ENCODE measurements around the gene MAN2B1. TPM values are rescaled to one million over a fixed set of nuclear protein-coding genes. Genes with fewer than 3 reads are reported as not detected.

MAN2B1 gene
- total RNA-seq, 1 donor from 2014 or later, result 36.3 TPM

DNA sequence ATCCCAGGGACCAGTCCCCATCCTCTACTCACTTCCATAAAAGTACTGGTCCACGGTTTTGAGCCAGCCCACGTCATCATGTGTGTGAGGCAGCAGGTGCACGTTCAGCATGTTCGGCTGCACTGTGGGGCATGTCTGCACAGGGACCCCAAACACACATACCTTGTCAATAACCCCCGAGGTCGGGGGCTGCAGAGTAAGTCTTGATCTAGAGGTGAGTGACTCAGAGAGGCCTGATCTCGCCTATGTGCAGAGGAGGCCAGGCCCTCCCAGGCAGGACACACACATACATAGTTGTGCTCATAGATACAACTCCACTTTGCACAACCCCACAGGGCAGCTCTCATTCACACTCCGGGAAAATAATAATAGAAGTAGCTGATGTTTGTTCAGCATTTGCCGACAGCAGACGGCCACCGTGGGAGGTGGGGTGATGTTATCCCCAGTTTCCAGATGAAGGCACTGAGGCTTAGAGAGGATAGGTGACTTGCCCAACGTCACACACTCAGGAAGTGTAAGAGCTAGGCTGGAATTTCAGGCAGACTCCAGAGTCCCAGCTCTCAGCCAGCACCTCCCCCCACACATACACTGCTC lies 774 bp downstream of the MAN2B1 start:
- no peak for DNase-seq (ENCODE audit: low spot score in 2 of 2)
- Histone ChIP-seq H3K9me3 (no peaks in the 10 kb centered on the region), H3K4me1 (peaks cover 12 to 33% of the 10 kb centered on the region in 2 donors), H3K36me3 (peaks cover 17 to 43% of the 10 kb centered on the region in 2 donors), H3K4me3 (peak overlapping the region; percentile 71 to 81), H3K27me3 (no peaks in the 10 kb centered on the region), H3K27ac (peak overlapping the region in 1 of 2 donors; percentile 58)
- TF ChIP-seq CTCF (IDR thresholded peaks at IDR 0.05), result no peak
- intact Hi-C loops (cut with DNase I), result loop anchor here (5.0 kb wide), 3 partner anchors 103 to 1128 kb away; partner anchors contain the start of gene CNN1

GRCh38 chr19:12665281-12665573 lies 1.3 kb downstream of the MAN2B1 start:
- DNase-seq (ENCODE audit: low spot score in 2 of 2), result peak; percentile 30 to 79
- Histone ChIP-seq H3K4me3 (peak overlapping the region in 1 of 2 donors; percentile 71), H3K36me3 (peaks cover 21 to 48% of the 10 kb centered on the region in 2 donors), H3K4me1 (peaks cover 9 to 29% of the 10 kb centered on the region in 2 donors), H3K27me3 (no peaks in the 10 kb centered on the region), H3K27ac (no peak overlapping the region), H3K9me3 (no peaks in the 10 kb centered on the region)
- intact Hi-C loops (cut with DNase I), result loop anchor here (5.0 kb wide), 3 partner anchors 103 to 1128 kb away; partner anchors contain the start of gene CNN1
- no peak for TF ChIP-seq CTCF (IDR thresholded peaks at IDR 0.05)

DNA sequence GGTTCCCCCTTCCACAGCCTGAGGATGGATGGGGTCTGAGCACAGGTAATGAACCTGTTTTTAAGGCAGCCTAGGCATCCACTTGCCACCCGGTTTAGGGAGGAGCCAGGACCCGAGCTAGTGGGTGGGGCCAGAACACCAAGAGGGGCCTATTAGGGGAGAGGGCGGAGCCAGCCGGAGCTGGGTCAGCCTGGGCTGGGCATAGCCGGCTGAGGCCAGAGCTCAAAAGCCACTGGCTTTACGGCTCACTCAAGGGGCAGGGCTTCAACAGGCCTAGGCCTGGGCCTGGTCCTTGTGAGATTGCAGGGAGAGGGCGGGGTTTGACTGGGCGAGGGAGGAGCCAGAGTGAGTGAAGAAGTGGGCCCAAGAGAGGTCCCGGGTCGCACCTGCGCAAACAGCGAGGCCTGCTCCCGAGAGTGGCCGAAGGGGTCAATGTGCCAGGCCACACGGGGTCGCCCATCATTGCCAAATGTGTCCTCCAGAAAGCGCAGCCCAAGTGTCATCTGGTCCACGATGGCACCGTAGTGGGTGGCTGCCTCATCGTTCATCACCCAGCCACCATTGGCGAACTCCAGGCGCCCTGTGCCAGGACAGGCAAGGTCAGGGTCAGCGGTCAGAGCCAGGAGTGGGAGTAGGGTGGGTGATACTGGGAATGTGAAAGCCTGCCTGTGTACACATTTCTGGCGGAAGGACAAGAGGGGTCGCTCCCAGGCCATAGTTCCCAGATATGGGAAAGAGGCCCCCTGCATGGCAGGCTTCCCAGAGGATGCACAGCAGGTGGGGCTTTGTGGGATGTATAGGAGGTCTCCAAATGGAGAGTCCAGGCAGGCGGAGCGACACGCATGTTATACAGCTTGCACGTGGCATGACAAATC lies 1.9 kb downstream of the MAN2B1 start:
- Histone ChIP-seq H3K36me3 (peaks cover 25 to 53% of the 10 kb centered on the region in 2 donors), H3K27ac (no peak overlapping the region), H3K4me3 (no peak overlapping the region), H3K27me3 (no peaks in the 10 kb centered on the region), H3K9me3 (no peaks in the 10 kb centered on the region), H3K4me1 (peaks cover 9 to 25% of the 10 kb centered on the region in 2 donors)
- TF ChIP-seq CTCF (IDR thresholded peaks at IDR 0.05), result no peak
- intact Hi-C loops (cut with DNase I), result loop anchor here (5.0 kb wide), 3 partner anchors 102 to 1127 kb away; partner anchors contain the start of gene CNN1
- DNase-seq (ENCODE audit: low spot score in 2 of 2), result no peak

- no peak for DNase-seq (ENCODE audit: low spot score in 2 of 2)
- Histone ChIP-seq H3K27ac (no peak overlapping the region), H3K4me3 (no peak overlapping the region), H3K27me3 (no peaks in the 10 kb centered on the region), H3K4me1 (peaks cover 0 to 5% of the 10 kb centered on the region in 2 donors), H3K36me3 (peaks cover 47 to 68% of the 10 kb centered on the region in 2 donors), H3K9me3 (no peaks in the 10 kb centered on the region)
- no peak for TF ChIP-seq CTCF (IDR thresholded peaks at IDR 0.05)
- intact Hi-C loops (cut with DNase I), result no loop called here
These were observed 5.6 kb downstream of the MAN2B1 start for GRCh38 chr19:12660980-12661379.

- no peaks in the 10 kb centered on the region for H3K27me3 ChIP-seq
- no peak overlapping the region for H3K4me3 ChIP-seq
- no peak for DNase-seq (ENCODE audit: low spot score in 2 of 2)
- H3K36me3 ChIP-seq, result peaks cover 58 to 62% of the 10 kb centered on the region in 2 donors
- intact Hi-C loops (cut with DNase I), result no loop called here
- no peak overlapping the region for H3K27ac ChIP-seq
- no peaks in the 10 kb centered on the region for H3K4me1 ChIP-seq
- H3K9me3 ChIP-seq, result no peaks in the 10 kb centered on the region
- no peak for TF ChIP-seq CTCF (IDR thresholded peaks at IDR 0.05)
These were observed 8.6 kb downstream of the MAN2B1 start for GRCh38 chr19:12657966-12658365.
